Stimulated activated memory B cell treated with anti-CD40 and anti-IgM and Interleukin-4, amounts not matched to agents 10 μg/mL and 1 μg/mL and 100 μg/mL, for 72 hours (primary cell): ENCODE data around the gene ORC3.

Experiments used
- ATAC-seq: fragments of 150-1000 bp; cut with Tn5 transposase; 2 replicates; pipeline ENCODE4 v1.10.0; 2021
- H3K27ac Mint-ChIP-seq: one replicate; pipeline ENCODE4 v1.8.0; 2022; ENCODE audit warnings: mild to moderate bottlenecking, mixed read lengths
- H3K27me3 Mint-ChIP-seq: one replicate; pipeline ENCODE4 v1.8.0; 2022; ENCODE audit warnings: mixed read lengths
- H3K36me3 Mint-ChIP-seq: one replicate; pipeline ENCODE4 v1.8.0; 2022; ENCODE audit warnings: mixed read lengths
- H3K4me1 Mint-ChIP-seq: one replicate; pipeline ENCODE4 v1.8.0; 2022; ENCODE audit warnings: mixed read lengths
- H3K4me3 Mint-ChIP-seq: one replicate; pipeline ENCODE4 v1.8.0; 2022; ENCODE audit warnings: mild to moderate bottlenecking, moderate library complexity, mixed read lengths
- H3K9me3 Mint-ChIP-seq: one replicate; pipeline ENCODE4 v1.8.0; 2022; ENCODE audit warnings: mixed read lengths

ORC3 gene

GRCh38 chr6:87633851-87634250 is 43.9 kb downstream of the ORC3 start:
- no peaks in the 10 kb centered on the region for H3K4me1 Mint-ChIP-seq
- no peak overlapping the region for H3K27ac Mint-ChIP-seq
- no peaks in the 10 kb centered on the region for H3K27me3 Mint-ChIP-seq
- H3K36me3 Mint-ChIP-seq: peaks cover 38% of the 10 kb centered on the region
- no peak for ATAC-seq
- H3K4me3 Mint-ChIP-seq: no peak overlapping the region
- no peaks in the 10 kb centered on the region for H3K9me3 Mint-ChIP-seq

- peaks cover 43% of the 10 kb centered on the region for H3K36me3 Mint-ChIP-seq
- no peak for ATAC-seq
- H3K27me3 Mint-ChIP-seq: no peaks in the 10 kb centered on the region
These were observed 46.4 kb downstream of the ORC3 start for GRCh38 chr6:87636315-87636714.

GRCh38 chr6:87637106-87637505 is 47.2 kb downstream of the ORC3 start:
- H3K9me3 Mint-ChIP-seq: no peaks in the 10 kb centered on the region
- peaks cover 43% of the 10 kb centered on the region for H3K36me3 Mint-ChIP-seq
- no peaks in the 10 kb centered on the region for H3K27me3 Mint-ChIP-seq
- no peak overlapping the region for H3K27ac Mint-ChIP-seq
- no peak overlapping the region for H3K4me3 Mint-ChIP-seq
- ATAC-seq: no peak
- H3K4me1 Mint-ChIP-seq: no peaks in the 10 kb centered on the region

More at GRCh38 chr6:87636315-87636714, 46.4 kb downstream of the ORC3 start:
- Mint-ChIP-seq H3K4me1 (no peaks in the 10 kb centered on the region), H3K27ac (no peak overlapping the region), H3K9me3 (no peaks in the 10 kb centered on the region), H3K4me3 (no peak overlapping the region)

- H3K4me3 Mint-ChIP-seq: no peak overlapping the region
- no peaks in the 10 kb centered on the region for H3K4me1 Mint-ChIP-seq
- no peak overlapping the region for H3K27ac Mint-ChIP-seq
- ATAC-seq: no peak
- no peaks in the 10 kb centered on the region for H3K27me3 Mint-ChIP-seq
- peaks cover 35% of the 10 kb centered on the region for H3K36me3 Mint-ChIP-seq
- H3K9me3 Mint-ChIP-seq: no peaks in the 10 kb centered on the region
These were observed 49.4 kb downstream of the ORC3 start for GRCh38 chr6:87639373-87639772.

- Mint-ChIP-seq H3K36me3 (peaks cover 27% of the 10 kb centered on the region), H3K27ac (no peak overlapping the region), H3K9me3 (no peaks in the 10 kb centered on the region), H3K4me3 (no peak overlapping the region), H3K4me1 (peaks cover 10% of the 10 kb centered on the region), H3K27me3 (no peaks in the 10 kb centered on the region)
- no peak for ATAC-seq
These were observed 51.2 kb downstream of the ORC3 start for GRCh38 chr6:87641065-87641692.

GRCh38 chr6:87645080-87645479 is 55.1 kb downstream of the ORC3 start:
- Mint-ChIP-seq H3K27ac (no peak overlapping the region), H3K9me3 (no peaks in the 10 kb centered on the region), H3K27me3 (no peaks in the 10 kb centered on the region), H3K36me3 (peaks cover 23% of the 10 kb centered on the region), H3K4me1 (peaks cover 10% of the 10 kb centered on the region), H3K4me3 (no peak overlapping the region)
- ATAC-seq: no peak

GRCh38 chr6:87653074-87653962 is 63.4 kb downstream of the ORC3 start:
- no peak for ATAC-seq
- Mint-ChIP-seq H3K27me3 (no peaks in the 10 kb centered on the region), H3K4me1 (no peaks in the 10 kb centered on the region), H3K9me3 (no peaks in the 10 kb centered on the region), H3K36me3 (peaks cover 60% of the 10 kb centered on the region), H3K27ac (no peak overlapping the region), H3K4me3 (no peak overlapping the region)

GRCh38 chr6:87654122-87654521 is 64.2 kb downstream of the ORC3 start:
- peaks cover 57% of the 10 kb centered on the region for H3K36me3 Mint-ChIP-seq
- H3K9me3 Mint-ChIP-seq: no peaks in the 10 kb centered on the region

GRCh38 chr6:87654875-87655454 is 65.0 kb downstream of the ORC3 start:
- Mint-ChIP-seq H3K9me3 (no peaks in the 10 kb centered on the region), H3K4me3 (no peak overlapping the region), H3K36me3 (peaks cover 55% of the 10 kb centered on the region), H3K4me1 (no peaks in the 10 kb centered on the region), H3K27ac (no peak overlapping the region), H3K27me3 (no peaks in the 10 kb centered on the region)
- ATAC-seq: no peak

More at GRCh38 chr6:87654122-87654521, 64.2 kb downstream of the ORC3 start:
- ATAC-seq: no peak
- H3K4me3 Mint-ChIP-seq: no peak overlapping the region
- no peaks in the 10 kb centered on the region for H3K4me1 Mint-ChIP-seq
- H3K27ac Mint-ChIP-seq: no peak overlapping the region
- H3K27me3 Mint-ChIP-seq: no peaks in the 10 kb centered on the region

DNA sequence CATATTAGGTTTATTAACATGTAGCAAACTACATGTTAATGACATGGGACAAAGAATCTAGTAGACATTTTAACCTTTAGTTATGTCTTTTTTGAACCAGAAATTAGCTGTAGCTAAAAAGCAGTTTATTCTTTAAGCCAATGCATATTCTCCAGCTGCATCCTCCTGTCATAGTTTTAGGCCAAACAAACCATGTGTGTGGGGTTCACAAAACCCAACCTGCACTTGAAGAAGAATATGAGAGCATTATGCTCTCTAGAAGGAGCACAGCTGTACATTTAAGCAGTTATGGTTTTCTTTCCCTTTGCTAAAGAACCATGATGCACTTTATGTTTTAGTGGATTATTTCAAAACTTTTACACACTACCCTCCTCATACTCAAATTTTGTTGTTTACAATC is 65.9 kb downstream of the ORC3 start:
- Mint-ChIP-seq H3K36me3 (peaks cover 47% of the 10 kb centered on the region), H3K27me3 (no peaks in the 10 kb centered on the region), H3K4me3 (no peak overlapping the region), H3K27ac (no peak overlapping the region), H3K4me1 (no peaks in the 10 kb centered on the region), H3K9me3 (no peaks in the 10 kb centered on the region)
- ATAC-seq: no peak

DNA sequence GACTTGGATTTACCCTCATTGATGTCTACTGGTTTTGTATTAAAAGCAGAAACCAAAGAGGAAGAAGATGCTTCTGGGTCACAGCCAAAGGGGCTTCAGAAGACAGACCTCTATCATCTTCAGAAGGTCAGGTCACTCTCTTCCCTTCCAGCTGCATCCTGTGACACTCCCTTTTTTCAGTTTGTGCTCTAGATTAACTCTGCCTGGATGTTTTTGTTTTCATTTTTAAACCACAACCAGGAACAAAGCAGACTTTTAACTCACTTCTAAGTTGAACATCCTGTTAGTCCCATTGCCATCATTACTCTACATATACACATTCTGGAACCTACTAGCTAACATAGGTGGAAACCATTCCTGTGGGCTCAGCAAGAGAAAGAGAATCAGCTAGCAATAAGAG is 66.9 kb downstream of the ORC3 start:
- Mint-ChIP-seq H3K27me3 (no peaks in the 10 kb centered on the region), H3K4me1 (no peaks in the 10 kb centered on the region), H3K36me3 (peaks cover 49% of the 10 kb centered on the region), H3K9me3 (no peaks in the 10 kb centered on the region), H3K27ac (no peak overlapping the region), H3K4me3 (no peak overlapping the region)
- ATAC-seq: no peak

- Mint-ChIP-seq H3K4me3 (no peak overlapping the region), H3K36me3 (peaks cover 39% of the 10 kb centered on the region), H3K27me3 (no peaks in the 10 kb centered on the region), H3K4me1 (no peaks in the 10 kb centered on the region), H3K9me3 (no peaks in the 10 kb centered on the region), H3K27ac (no peak overlapping the region)
- no peak for ATAC-seq
These were observed 68.6 kb downstream of the ORC3 start for GRCh38 chr6:87658516-87658915.

DNA sequence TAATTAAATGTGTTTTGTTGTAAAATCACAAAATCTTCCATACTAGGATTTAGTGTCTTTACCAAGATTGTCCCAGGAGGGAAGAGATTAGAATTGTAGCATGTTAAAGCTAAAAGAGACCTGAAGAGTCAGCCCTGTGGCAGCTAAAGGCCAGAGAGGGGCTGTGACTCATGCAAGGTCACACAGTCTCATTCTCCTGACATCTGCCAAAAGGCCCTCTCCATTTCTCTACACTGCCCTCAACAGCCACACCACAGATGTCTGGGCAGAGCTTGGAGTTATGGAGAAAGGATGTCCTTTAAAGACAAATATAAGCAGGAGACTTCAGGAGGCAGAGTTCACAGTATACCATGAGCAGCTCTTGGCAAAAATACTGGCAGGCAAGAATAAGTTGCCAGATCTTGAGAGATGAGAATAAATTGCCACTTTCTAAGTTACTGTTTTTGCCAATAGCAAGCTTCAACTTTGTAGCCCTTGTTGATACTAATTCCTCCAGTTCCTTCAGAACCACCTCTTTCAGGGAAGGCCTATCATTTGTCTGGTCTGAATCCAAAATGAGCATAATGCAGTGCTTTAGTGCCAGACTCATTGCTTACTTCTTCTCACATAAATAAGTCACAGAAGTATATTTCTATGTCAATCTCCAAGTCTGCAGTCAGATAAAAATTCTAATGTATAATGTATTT is 70.4 kb downstream of the ORC3 start:
- H3K9me3 Mint-ChIP-seq: no peaks in the 10 kb centered on the region
- no peaks in the 10 kb centered on the region for H3K27me3 Mint-ChIP-seq
- peaks cover 24% of the 10 kb centered on the region for H3K36me3 Mint-ChIP-seq
- no peak for ATAC-seq
- H3K4me3 Mint-ChIP-seq: no peak overlapping the region
- no peaks in the 10 kb centered on the region for H3K4me1 Mint-ChIP-seq
- H3K27ac Mint-ChIP-seq: no peak overlapping the region

GRCh38 chr6:87661016-87661415 is 71.1 kb downstream of the ORC3 start:
- H3K4me1 Mint-ChIP-seq: no peaks in the 10 kb centered on the region
- ATAC-seq: no peak
- no peaks in the 10 kb centered on the region for H3K27me3 Mint-ChIP-seq
- H3K27ac Mint-ChIP-seq: peak overlapping the region; percentile 70
- no peaks in the 10 kb centered on the region for H3K9me3 Mint-ChIP-seq
- H3K4me3 Mint-ChIP-seq: no peak overlapping the region
- H3K36me3 Mint-ChIP-seq: peaks cover 24% of the 10 kb centered on the region

DNA sequence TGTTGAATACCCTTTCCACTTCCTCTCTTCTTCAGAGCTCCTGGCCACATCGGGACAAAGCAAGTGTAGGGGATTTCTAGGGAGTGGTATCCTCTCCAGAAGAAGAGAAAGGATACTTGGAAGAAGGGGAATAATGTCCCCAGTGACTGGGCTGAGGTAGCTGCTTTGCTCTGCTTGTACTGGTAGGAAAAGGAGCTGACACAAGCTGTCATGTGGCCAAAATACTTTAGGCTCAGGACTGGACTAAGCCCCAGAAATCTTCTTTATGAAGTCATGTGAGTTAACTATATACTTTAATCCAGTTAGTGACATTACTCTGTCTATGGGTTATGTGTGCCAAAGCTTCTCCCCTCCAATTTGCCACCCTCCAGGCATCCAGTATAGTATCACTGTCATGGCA is 71.6 kb downstream of the ORC3 start:
- Mint-ChIP-seq H3K4me1 (no peaks in the 10 kb centered on the region), H3K9me3 (no peaks in the 10 kb centered on the region), H3K4me3 (no peak overlapping the region), H3K36me3 (peaks cover 24% of the 10 kb centered on the region), H3K27me3 (no peaks in the 10 kb centered on the region), H3K27ac (peak overlapping the region; percentile 70)
- no peak for ATAC-seq
